Measurements from ENCODE around the gene GPR173. TPM values are rescaled to one million over a fixed set of nuclear protein-coding genes. Genes with fewer than 3 reads are reported as not detected.

Gene GPR173
- polyA plus RNA-seq, 1 experiment, result 2.7 TPM

DNA sequence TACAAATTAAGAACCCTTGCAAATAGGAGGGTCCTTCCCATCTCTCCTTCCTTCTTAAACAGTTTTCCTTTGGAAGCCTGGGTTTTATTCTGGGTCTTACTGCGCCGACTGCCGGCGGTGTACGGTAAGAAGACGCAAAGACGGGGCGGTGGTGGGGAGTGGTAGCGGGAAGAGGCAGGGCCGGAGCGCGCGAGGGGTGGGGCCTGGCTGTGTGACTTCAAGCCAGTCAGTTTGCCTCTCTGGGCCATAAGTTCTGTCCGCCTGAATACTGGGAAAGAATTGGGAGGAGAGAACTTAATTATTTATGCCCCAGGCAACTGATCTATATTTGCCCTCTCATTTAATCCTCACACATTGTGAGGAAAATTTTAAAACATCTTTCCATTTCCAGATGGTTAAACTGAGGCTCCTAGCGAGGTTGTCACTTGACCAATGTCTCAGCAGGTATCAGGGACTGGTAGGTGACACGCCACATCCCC is 44.6 kb downstream of the GPR173 start:
- ChIA-PET CTCF (no interaction called here), POLR2A (no interaction called here)
- TF ChIP-seq, protein P1, sequence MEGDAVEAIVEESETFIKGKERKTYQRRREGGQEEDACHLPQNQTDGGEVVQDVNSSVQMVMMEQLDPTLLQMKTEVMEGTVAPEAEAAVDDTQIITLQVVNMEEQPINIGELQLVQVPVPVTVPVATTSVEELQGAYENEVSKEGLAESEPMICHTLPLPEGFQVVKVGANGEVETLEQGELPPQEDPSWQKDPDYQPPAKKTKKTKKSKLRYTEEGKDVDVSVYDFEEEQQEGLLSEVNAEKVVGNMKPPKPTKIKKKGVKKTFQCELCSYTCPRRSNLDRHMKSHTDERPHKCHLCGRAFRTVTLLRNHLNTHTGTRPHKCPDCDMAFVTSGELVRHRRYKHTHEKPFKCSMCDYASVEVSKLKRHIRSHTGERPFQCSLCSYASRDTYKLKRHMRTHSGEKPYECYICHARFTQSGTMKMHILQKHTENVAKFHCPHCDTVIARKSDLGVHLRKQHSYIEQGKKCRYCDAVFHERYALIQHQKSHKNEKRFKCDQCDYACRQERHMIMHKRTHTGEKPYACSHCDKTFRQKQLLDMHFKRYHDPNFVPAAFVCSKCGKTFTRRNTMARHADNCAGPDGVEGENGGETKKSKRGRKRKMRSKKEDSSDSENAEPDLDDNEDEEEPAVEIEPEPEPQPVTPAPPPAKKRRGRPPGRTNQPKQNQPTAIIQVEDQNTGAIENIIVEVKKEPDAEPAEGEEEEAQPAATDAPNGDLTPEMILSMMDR (IDR thresholded peaks at IDR 0.05; ENCODE audit: insufficient read depth, low read depth, low read length), result peak; percentile 61
- Histone ChIP-seq H3K4me3 (ENCODE audit: low read depth, low read length) (peak overlapping the region; percentile 48), H3K27me3 (ENCODE audit: control insufficient read depth, insufficient read depth, low read length) (no peaks in the 10 kb centered on the region), H3K36me3 (ENCODE audit: control insufficient read depth, insufficient read depth, low read length) (no peaks in the 10 kb centered on the region; the same call in 1 of the 2 replicates)
- DNase-seq (ENCODE audit: low read depth), result no peak

DNA sequence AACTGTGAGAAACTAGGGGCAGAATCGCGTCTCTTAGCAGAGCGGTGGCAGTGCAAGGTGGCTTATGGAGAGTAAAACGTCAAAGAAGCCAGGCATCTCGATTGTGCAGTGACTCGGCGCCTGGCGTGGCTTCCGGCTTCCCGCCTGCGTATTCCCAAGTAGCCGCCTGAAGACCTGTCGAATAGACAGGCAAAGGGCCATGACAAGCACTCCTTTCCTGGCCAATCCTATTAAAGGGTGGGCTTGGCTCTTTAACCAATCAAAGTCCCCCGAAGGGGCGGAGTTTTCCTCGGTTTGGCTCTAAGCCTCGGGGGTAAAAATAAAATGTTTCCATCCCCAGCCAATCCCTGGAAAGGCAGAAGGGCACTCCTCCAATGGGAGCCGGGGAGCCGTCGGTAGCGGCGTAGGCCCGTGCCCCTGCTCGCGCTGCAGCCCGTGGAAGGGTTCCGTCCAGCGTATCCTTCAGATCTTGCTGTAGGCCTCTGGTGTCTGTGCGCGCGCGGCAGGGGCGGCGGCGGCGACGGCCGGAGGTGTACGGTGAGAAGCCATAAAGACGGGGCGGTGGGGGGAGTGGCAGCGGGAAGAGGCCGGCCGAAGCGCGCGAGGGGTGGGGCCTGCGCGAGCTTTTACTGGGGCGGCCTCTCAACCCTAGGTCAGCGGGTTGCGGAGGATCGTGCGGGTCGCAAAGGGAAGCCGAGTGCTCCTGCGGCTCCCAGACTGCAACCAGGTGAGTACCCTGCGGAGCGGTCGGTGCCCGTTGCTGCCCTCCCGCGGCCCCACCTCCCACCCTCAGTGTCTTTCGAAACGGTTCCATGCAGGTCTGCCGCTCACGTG is 45.4 kb downstream of the GPR173 start, which contains the start of gene KANTR:
KANTR (plus strand) TSS at position 395 of the 834 bp plus-strand sequence. CDS start 30,131 bp downstream, outside the sequence.
- DNase-seq (ENCODE audit: low read depth), result peak; percentile 80
- no peaks in the 10 kb centered on the region for H3K27me3 ChIP-seq (ENCODE audit: control insufficient read depth, insufficient read depth, low read length)
- no peaks in the 10 kb centered on the region for H3K36me3 ChIP-seq (ENCODE audit: control insufficient read depth, insufficient read depth, low read length)
- H3K4me3 ChIP-seq (ENCODE audit: low read depth, low read length), result peak within 1 kb of the TSS; percentile 79
- TF ChIP-seq, protein P1 (IDR thresholded peaks at IDR 0.05; ENCODE audit: insufficient read depth, low read depth, low read length), result peak; percentile 15; the same call in 1 of the 2 replicates
- POLR2A ChIA-PET, result interaction anchor here (0.6 kb wide), 1 partner anchor 12 kb away, joined by 4 read pairs; the partner anchor contains the start of gene TSPYL2
- CTCF ChIA-PET, result no interaction called here

DNA sequence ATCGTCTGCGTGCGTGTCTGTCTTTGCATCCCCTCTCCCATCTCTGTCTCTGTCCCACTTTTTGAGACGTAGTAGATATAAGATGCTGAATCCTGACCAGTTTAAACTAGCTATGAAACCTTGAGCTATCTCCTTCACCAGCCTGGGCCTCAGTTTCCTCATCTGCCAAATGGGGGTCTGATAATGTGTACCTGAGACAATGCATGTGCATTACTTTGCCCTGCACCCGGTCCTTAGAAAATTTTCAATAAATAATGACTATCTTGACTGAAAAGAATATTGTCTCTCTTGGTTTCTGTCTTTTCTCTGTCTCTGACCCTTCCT is 46.0 kb downstream of the GPR173 start:
- H3K4me3 ChIP-seq (ENCODE audit: low read depth, low read length), result peak overlapping the region; percentile 79
- POLR2A ChIA-PET, result no interaction called here
- no peaks in the 10 kb centered on the region for H3K36me3 ChIP-seq (ENCODE audit: control insufficient read depth, insufficient read depth, low read length)
- no peaks in the 10 kb centered on the region for H3K27me3 ChIP-seq (ENCODE audit: control insufficient read depth, insufficient read depth, low read length)
- CTCF ChIA-PET, result no interaction called here
- TF ChIP-seq, protein P1 (IDR thresholded peaks at IDR 0.05; ENCODE audit: insufficient read depth, low read depth, low read length), result no peak
- no peak for DNase-seq (ENCODE audit: low read depth)

DNA sequence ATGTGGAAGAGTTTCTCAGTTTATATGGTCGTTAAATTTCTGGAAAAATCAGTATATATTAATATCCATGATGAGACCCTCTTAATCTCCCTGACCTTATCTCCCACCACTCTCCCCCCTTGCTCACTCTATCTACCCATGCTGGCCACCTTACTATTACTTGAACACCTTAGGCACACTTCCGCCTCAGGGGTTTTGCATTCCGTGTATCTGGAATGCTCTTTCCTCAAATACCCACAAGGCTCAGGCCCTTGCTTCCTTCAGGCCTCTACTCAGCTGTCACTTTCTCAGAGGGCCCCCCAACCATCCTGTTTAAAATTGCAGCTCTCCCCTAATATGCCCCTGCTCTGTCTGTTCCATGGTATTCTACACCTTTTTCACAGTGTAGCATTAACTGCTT is 47.2 kb downstream of the GPR173 start:
- H3K27me3 ChIP-seq (ENCODE audit: control insufficient read depth, insufficient read depth, low read length), result no peaks in the 10 kb centered on the region
- CTCF ChIA-PET, result no interaction called here
- H3K36me3 ChIP-seq (ENCODE audit: control insufficient read depth, insufficient read depth, low read length), result no peaks in the 10 kb centered on the region
- TF ChIP-seq, protein P1 (IDR thresholded peaks at IDR 0.05; ENCODE audit: insufficient read depth, low read depth, low read length), result no peak
- H3K4me3 ChIP-seq (ENCODE audit: low read depth, low read length), result no peak overlapping the region
- no peak for DNase-seq (ENCODE audit: low read depth)
- POLR2A ChIA-PET, result no interaction called here

DNA sequence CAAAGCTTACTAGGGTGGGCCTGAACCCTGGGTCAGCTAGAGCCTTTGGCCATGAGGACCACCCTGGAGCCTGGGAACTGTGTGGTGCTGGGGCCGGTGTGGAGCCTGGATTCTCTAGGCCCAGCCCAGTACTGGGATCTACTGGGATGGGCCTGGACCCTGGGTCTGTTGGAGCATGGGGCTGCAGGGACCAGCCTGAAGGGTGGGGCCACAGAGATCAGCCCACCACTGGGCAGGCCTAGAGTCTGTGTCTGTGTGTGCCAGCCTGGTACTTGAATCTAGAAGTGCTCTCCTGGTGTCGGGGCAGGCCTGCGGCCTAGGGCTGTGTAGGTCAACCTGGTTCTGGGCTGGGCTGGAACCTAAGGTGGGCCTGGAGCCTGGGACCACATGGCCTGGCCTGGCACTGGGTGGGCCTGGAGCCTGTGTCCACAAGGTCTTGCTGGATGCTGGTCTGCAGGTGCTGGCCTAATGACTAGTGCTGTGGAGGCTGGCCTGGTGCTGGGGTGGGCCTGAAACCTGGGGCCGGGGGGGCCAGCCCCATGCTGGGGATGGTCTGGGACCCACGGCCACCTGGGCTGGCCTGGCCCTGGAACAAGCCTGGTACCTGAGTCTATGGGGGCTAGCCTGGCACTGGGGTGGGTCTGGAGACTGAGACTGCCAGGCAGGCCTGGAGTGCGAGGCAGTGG is 66.4 kb downstream of the GPR173 start:
- H3K27me3 ChIP-seq (ENCODE audit: control insufficient read depth, insufficient read depth, low read length), result no peaks in the 10 kb centered on the region
- H3K36me3 ChIP-seq (ENCODE audit: control insufficient read depth, insufficient read depth, low read length), result no peaks in the 10 kb centered on the region
- ChIA-PET CTCF (no interaction called here), POLR2A (no interaction called here)
- H3K4me3 ChIP-seq (ENCODE audit: low read depth, low read length), result no peak overlapping the region
- no peak for DNase-seq (ENCODE audit: low read depth)
- TF ChIP-seq, protein P1 (IDR thresholded peaks at IDR 0.05; ENCODE audit: insufficient read depth, low read depth, low read length), result no peak

Data from BJ (cell line).